Caco-2 (cell line): ENCODE measurements around the gene GRIA1. TPM values are rescaled to one million over a fixed set of nuclear protein-coding genes. Genes with fewer than 3 reads are reported as not detected.

ENCODE experiments used
- BruUV-seq: library from RNA; stranded (reverse); fragments of 400-500 nt; replicated peaks from 2 replicates; lab custom pipeline; 2021; lab: Mats Ljungman, UMichigan
- CTCF ChIA-PET: fragments of 300-600 bp; sonication (Branson Sonifier 250); formaldehyde crosslinking; loops from one replicate; lab custom pipeline; 2022; ENCODE audit warnings: antibody characterized with exemption; lab: Charles Lee
- POLR2A ChIA-PET: fragments of 300-600 bp; sonication (Branson Sonifier 250); formaldehyde crosslinking; loops from one replicate; lab custom pipeline; 2022; ENCODE audit warnings: antibody characterized with exemption; lab: Charles Lee
- DNase-seq, 2 experiments: peaks; one replicate each; pipeline versions ENCODE4 v3.0.0 to v3.0.0-alpha.2; 2020 to 2022
- H3K27me3 ChIP-seq: replicated peaks from 2 replicates; pipeline ENCODE4 v1.6.0; 2011; ENCODE audit warnings: low read length; ENCODE audit not compliant: control insufficient read depth, insufficient read depth
- H3K36me3 ChIP-seq: 2 replicates; pipeline ENCODE4 v1.5.1; 2011; ENCODE audit warnings: low read length; ENCODE audit not compliant: control insufficient read depth, insufficient read depth
- H3K4me1 ChIP-seq: fragments of 250-450 bp; sonication (Bioruptor Pico); 2 replicates; pipeline ENCODE4 v1.5.1; 2020; ENCODE audit warnings: mild to moderate bottlenecking
- H3K4me3 ChIP-seq: 2 replicates; pipeline ENCODE4 v1.5.1; 2011; ENCODE audit warnings: low read depth, mild to moderate bottlenecking, control low read depth, low read length
- H3K9me3 ChIP-seq: fragments of 250-450 bp; sonication (Bioruptor Pico); 2 replicates; pipeline ENCODE4 v1.5.1; 2020; ENCODE audit warnings: mild to moderate bottlenecking, moderate library complexity
- H3K27ac Mint-ChIP-seq: one replicate; pipeline ENCODE4 v1.8.0; 2022; ENCODE audit warnings: mixed read lengths; ENCODE audit not compliant: unreplicated experiment
- H3K27me3 Mint-ChIP-seq: one replicate; pipeline ENCODE4 v1.8.0; 2022; ENCODE audit warnings: mixed read lengths; ENCODE audit not compliant: insufficient read depth, unreplicated experiment
- H3K36me3 Mint-ChIP-seq: one replicate; pipeline ENCODE4 v1.8.0; 2022; ENCODE audit warnings: mild to moderate bottlenecking, mixed read lengths; ENCODE audit not compliant: insufficient read depth, unreplicated experiment
- H3K4me1 Mint-ChIP-seq: one replicate; pipeline ENCODE4 v1.8.0; 2022; ENCODE audit warnings: low read depth, mixed read lengths; ENCODE audit not compliant: unreplicated experiment
- H3K4me3 Mint-ChIP-seq: one replicate; pipeline ENCODE4 v1.8.0; 2022; ENCODE audit warnings: mild to moderate bottlenecking, moderate library complexity, mixed read lengths; ENCODE audit not compliant: unreplicated experiment
- H3K9me3 Mint-ChIP-seq: one replicate; pipeline ENCODE4 v1.8.0; 2022; ENCODE audit warnings: mixed read lengths; ENCODE audit not compliant: unreplicated experiment
- intact Hi-C: fragments of 100-400 bp; cut with micrococcal nuclease; formaldehyde crosslinking; loops from one replicate; pipeline ENCODE4 v1.10.0; 2022; ENCODE audit not compliant: unreplicated experiment
- total RNA-seq: library from RNA; stranded (reverse); gene quantifications from 2 replicates; pipeline ENCODE4 v1.2.3, GENCODE V29; 2022
- TF ChIP-seq, protein P1 (sequence below), 2 experiments: fragments of 200-600 bp in 1 of 2; IDR thresholded peaks; 1 replicate in 1 of 2; 2 replicates in 1 of 2; pipeline versions ENCODE4 v1.5.1 to v1.8.0; 2011 to 2022; ENCODE audit warnings: antibody characterized with exemption in 1 of 2, control low read depth in 1 of 2, inconsistent platforms in 1 of 2, low read depth in 1 of 2, low read length in 1 of 2, mild to moderate bottlenecking in 1 of 2, moderate library complexity in 1 of 2; ENCODE audit not compliant: insufficient read depth in 1 of 2, severe bottlenecking in 1 of 2, unreplicated experiment in 1 of 2

The GRIA1 gene
- total RNA-seq, 1 experiment from 2014 or later = not detected

DNA sequence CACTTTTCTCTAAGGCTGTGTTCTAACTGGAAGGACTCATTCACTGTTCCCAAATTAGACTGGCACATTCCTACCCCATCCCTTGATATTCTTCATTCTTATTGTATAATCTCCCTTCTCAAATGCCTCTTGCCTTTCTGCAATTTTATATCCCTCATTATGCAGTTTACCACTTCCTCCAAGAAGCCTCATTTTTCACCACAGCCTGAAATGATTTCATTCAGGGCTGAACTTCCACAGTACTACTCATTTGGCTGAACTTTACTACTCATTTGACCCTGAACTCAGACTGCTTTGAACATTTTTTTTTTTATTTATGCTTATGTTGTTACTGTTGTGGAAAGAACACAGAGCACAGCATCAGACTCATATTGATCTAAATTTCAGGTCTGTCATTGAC is 32.7 kb downstream of the GRIA1 start:
- no peaks in the 10 kb centered on the region for H3K27me3 ChIP-seq
- no peaks in the 10 kb centered on the region for H3K36me3 ChIP-seq
- Mint-ChIP-seq H3K4me3 (no peak overlapping the region), H3K9me3 (no peaks in the 10 kb centered on the region), H3K4me1 (no peaks in the 10 kb centered on the region), H3K36me3 (no peaks in the 10 kb centered on the region), H3K27me3 (peaks cover 2% of the 10 kb centered on the region), H3K27ac (no peak overlapping the region)
- intact Hi-C loops = no loop called here
- ChIA-PET CTCF (no interaction called here), POLR2A (no interaction called here)
- no peaks in the 10 kb centered on the region for H3K4me1 ChIP-seq
- no TSS peak for BruUV-seq
- TF ChIP-seq, protein P1, sequence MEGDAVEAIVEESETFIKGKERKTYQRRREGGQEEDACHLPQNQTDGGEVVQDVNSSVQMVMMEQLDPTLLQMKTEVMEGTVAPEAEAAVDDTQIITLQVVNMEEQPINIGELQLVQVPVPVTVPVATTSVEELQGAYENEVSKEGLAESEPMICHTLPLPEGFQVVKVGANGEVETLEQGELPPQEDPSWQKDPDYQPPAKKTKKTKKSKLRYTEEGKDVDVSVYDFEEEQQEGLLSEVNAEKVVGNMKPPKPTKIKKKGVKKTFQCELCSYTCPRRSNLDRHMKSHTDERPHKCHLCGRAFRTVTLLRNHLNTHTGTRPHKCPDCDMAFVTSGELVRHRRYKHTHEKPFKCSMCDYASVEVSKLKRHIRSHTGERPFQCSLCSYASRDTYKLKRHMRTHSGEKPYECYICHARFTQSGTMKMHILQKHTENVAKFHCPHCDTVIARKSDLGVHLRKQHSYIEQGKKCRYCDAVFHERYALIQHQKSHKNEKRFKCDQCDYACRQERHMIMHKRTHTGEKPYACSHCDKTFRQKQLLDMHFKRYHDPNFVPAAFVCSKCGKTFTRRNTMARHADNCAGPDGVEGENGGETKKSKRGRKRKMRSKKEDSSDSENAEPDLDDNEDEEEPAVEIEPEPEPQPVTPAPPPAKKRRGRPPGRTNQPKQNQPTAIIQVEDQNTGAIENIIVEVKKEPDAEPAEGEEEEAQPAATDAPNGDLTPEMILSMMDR (IDR thresholded peaks at IDR 0.05; ENCODE audit: insufficient read depth in 1 of 2, low read depth in 1 of 2, low read length in 1 of 2, severe bottlenecking in 1 of 2, unreplicated experiment in 1 of 2) = no peak
- DNase-seq = no peak
- no peaks in the 10 kb centered on the region for H3K9me3 ChIP-seq
- H3K4me3 ChIP-seq = no peak overlapping the region

- TF ChIP-seq, protein P1 (IDR thresholded peaks at IDR 0.05; ENCODE audit: insufficient read depth in 1 of 2, low read depth in 1 of 2, low read length in 1 of 2, severe bottlenecking in 1 of 2, unreplicated experiment in 1 of 2) = no peak
- Mint-ChIP-seq H3K27ac (no peak overlapping the region), H3K4me3 (no peak overlapping the region), H3K4me1 (no peaks in the 10 kb centered on the region), H3K9me3 (no peaks in the 10 kb centered on the region), H3K36me3 (no peaks in the 10 kb centered on the region), H3K27me3 (peaks cover 5% of the 10 kb centered on the region)
- no peak overlapping the region for H3K4me3 ChIP-seq
- ChIA-PET CTCF (no interaction called here), POLR2A (no interaction called here)
- intact Hi-C loops = no loop called here
- H3K27me3 ChIP-seq = no peaks in the 10 kb centered on the region
- H3K4me1 ChIP-seq = no peaks in the 10 kb centered on the region
- no peaks in the 10 kb centered on the region for H3K9me3 ChIP-seq
- BruUV-seq = no TSS peak
- no peak for DNase-seq
- no peaks in the 10 kb centered on the region for H3K36me3 ChIP-seq
Measured at GRCh38 chr5:153523831-153524230, 33.4 kb downstream of the GRIA1 start.

DNA sequence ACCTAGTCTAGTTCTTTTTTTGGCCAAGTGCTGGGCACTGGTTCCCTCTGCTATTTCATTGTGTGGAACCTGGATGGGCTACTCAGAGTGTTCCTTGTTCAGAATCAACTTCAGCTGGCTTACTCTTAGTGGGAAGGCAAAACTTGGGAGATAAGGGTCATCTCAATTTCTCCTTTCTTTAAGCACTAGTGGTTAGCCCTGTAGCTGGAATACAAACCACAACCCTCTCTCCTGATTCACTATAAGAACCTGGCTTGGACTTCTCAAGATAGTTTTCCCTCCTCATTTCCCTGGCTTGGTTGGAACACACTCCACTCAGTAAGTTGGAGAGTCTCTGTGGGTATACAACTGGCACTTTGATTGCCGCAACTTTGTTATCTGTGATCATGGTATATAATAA is 35.1 kb downstream of the GRIA1 start:
- Histone ChIP-seq H3K27me3 (no peaks in the 10 kb centered on the region), H3K4me3 (no peak overlapping the region), H3K4me1 (no peaks in the 10 kb centered on the region), H3K36me3 (no peaks in the 10 kb centered on the region), H3K9me3 (no peaks in the 10 kb centered on the region)
- Mint-ChIP-seq H3K9me3 (no peaks in the 10 kb centered on the region), H3K27me3 (peaks cover 5% of the 10 kb centered on the region), H3K27ac (no peak overlapping the region), H3K4me1 (no peaks in the 10 kb centered on the region), H3K36me3 (no peaks in the 10 kb centered on the region), H3K4me3 (no peak overlapping the region)
- POLR2A ChIA-PET = no interaction called here
- BruUV-seq = no TSS peak
- intact Hi-C loops = no loop called here
- no peak for DNase-seq
- TF ChIP-seq, protein P1 (IDR thresholded peaks at IDR 0.05; ENCODE audit: insufficient read depth in 1 of 2, low read depth in 1 of 2, low read length in 1 of 2, severe bottlenecking in 1 of 2, unreplicated experiment in 1 of 2) = no peak
- CTCF ChIA-PET = no interaction called here
